ENCODE results near the gene SND1. TPM values are rescaled to one million over a fixed set of nuclear protein-coding genes. Genes with fewer than 3 reads are reported as not detected.

Gene SND1
- total RNA-seq, 3 donors from 2014 or later = 83.5 to 131 (median 120) TPM

DNA sequence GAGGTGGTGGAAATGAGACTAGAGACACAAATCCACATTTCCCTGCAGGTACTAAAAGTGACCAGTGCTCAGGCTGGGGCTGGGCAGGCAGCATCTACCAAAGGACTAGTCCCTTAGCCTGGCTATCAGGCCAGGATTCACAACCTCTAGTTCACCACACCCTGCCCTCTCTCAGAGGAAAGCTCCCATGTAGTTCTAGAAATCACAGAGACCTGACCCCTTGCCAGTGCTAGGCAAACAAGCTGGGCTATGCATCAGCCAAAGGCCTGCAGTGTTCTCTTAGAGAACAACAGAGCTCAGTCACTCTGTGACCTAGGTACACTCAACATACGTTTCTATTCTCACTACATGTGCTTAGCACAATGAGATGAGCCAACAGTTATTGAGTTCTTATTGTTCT is 405.9 kb downstream of the SND1 start:
- Histone ChIP-seq H3K36me3 (no peaks in the 10 kb centered on the region), H3K4me1 (no peaks in the 10 kb centered on the region), H3K27me3 (no peaks in the 10 kb centered on the region), H3K27ac (no peak overlapping the region), H3K9me3 (no peaks in the 10 kb centered on the region), H3K4me3 (no peak overlapping the region)
- no peak for DNase-seq (ENCODE audit: low spot score in 2 of 2)
- intact Hi-C loops (cut with DNase I; ENCODE audit: low total_unique reads) = no loop called here
- no peak for TF ChIP-seq POLR2A (IDR thresholded peaks at IDR 0.05)

DNA sequence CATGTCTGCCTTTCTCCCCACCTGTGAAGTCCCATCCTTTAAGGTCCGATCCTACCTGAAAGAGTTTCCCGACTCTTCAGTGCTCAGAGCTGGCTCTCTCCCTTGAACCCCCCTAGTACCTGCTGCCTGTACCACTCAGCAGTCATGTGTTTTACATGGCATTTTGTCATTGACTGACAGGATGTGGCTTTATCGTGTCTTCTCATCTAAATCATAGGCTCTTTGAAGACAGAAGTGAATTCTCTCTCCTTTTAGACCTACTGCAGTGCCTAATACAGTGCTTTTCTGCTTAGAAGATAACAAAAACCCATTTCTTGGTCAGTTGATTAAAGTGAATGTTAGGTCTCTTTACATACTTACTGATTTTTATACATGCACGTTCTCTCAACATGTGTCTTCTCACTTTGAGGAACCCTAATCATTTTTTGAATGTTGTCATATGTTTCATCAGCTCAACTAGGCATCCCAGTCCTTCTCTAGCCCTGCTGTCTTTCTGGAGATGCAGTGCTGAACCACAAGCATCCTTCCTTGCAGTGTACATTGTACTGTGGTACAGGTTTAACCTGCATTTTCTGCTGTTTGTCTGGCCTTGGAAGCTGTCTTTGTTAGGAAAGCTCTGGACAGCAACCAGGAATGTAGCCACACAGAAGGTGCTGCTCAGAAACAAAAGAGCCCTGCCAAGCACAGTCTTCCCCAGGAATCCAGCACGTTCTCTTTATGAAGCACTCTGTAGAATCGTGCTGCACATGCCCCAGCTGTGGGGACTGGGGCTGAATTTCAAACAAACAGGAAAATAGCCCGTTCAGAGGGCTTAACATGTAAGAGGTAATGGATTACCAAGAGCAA is 407.4 kb downstream of the SND1 start:
- DNase-seq (ENCODE audit: low spot score in 2 of 2) = no peak
- Histone ChIP-seq H3K9me3 (no peaks in the 10 kb centered on the region), H3K27ac (no peak overlapping the region), H3K4me3 (no peak overlapping the region), H3K27me3 (no peaks in the 10 kb centered on the region), H3K4me1 (no peaks in the 10 kb centered on the region), H3K36me3 (no peaks in the 10 kb centered on the region)
- intact Hi-C loops (cut with DNase I; ENCODE audit: low total_unique reads) = no loop called here
- TF ChIP-seq CTCF (IDR thresholded peaks at IDR 0.05) (no peak), POLR2AphosphoS5 (IDR thresholded peaks at IDR 0.05) (no peak), POLR2A (IDR thresholded peaks at IDR 0.05) (no peak)

- no peaks in the 10 kb centered on the region for H3K9me3 ChIP-seq
- no peak overlapping the region for H3K4me3 ChIP-seq
- intact Hi-C loops (cut with DNase I; ENCODE audit: low total_unique reads) = no loop called here
- H3K4me1 ChIP-seq = no peaks in the 10 kb centered on the region
- DNase-seq (ENCODE audit: low spot score in 2 of 2) = no peak
- no peak overlapping the region for H3K27ac ChIP-seq
- H3K27me3 ChIP-seq = no peaks in the 10 kb centered on the region
- H3K36me3 ChIP-seq = no peaks in the 10 kb centered on the region
- TF ChIP-seq POLR2AphosphoS5 (IDR thresholded peaks at IDR 0.05) = no peak
- no peak for TF ChIP-seq POLR2A (IDR thresholded peaks at IDR 0.05)
- no peak for TF ChIP-seq CTCF (IDR thresholded peaks at IDR 0.05)
Observed at GRCh38 chr7:128060018-128060417, 408.0 kb downstream of the SND1 start.

DNA sequence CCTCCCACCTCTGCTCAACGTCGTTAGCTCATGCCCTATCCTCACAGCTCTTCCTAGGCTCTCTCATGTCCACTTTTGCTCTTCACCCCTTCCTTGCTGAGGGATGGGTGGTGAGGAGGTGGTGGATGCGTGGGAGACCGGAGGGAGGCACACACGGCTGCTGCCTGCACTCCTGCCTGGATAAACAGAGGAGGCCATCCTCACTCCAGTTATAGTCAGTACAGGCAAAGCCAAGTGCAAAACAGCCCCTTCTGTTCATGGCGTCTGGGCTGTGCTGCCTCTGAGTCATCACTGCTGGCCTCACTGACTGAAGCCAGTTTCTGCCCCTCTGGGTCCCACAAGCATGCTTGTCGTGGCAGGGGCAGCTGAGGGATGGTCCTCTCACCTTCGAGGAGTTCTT is 411.1 kb downstream of the SND1 start:
- no peak overlapping the region for H3K4me3 ChIP-seq
- no peak overlapping the region for H3K27ac ChIP-seq
- no peaks in the 10 kb centered on the region for H3K4me1 ChIP-seq
- H3K27me3 ChIP-seq = no peaks in the 10 kb centered on the region
- TF ChIP-seq POLR2AphosphoS5 (IDR thresholded peaks at IDR 0.05) (no peak), CTCF (IDR thresholded peaks at IDR 0.05) (no peak), POLR2A (IDR thresholded peaks at IDR 0.05) (no peak)
- H3K9me3 ChIP-seq = no peaks in the 10 kb centered on the region
- intact Hi-C loops (cut with DNase I; ENCODE audit: low total_unique reads) = no loop called here
- no peak for DNase-seq (ENCODE audit: low spot score in 2 of 2)
- no peaks in the 10 kb centered on the region for H3K36me3 ChIP-seq

DNA sequence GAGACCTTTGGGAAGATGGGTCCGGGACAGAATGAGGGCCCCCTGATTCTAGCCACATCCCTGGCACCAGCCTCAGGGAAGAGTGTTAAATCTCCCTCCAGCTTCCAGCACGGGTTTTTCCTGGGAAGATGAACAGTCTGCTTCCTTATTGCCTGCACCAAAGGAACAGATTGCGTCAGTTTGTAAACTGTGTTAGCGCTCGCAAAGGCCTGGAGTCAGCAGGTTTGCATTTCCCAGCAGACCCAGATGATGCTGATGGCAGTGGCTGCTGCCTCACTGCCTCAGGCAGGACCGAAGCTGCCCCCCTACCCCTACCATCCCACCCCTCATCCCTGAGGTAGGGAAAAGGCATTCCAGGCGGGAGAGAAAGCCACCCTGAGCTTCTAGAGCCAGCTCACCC is 413.9 kb downstream of the SND1 start:
- Histone ChIP-seq H3K36me3 (no peaks in the 10 kb centered on the region), H3K4me1 (no peaks in the 10 kb centered on the region), H3K27me3 (no peaks in the 10 kb centered on the region), H3K27ac (no peak overlapping the region), H3K4me3 (no peak overlapping the region), H3K9me3 (no peaks in the 10 kb centered on the region)
- intact Hi-C loops (cut with DNase I; ENCODE audit: low total_unique reads) = no loop called here
- TF ChIP-seq POLR2A (IDR thresholded peaks at IDR 0.05) = no peak
- no peak for TF ChIP-seq CTCF (IDR thresholded peaks at IDR 0.05)
- no peak for TF ChIP-seq POLR2AphosphoS5 (IDR thresholded peaks at IDR 0.05)
- no peak for DNase-seq (ENCODE audit: low spot score in 2 of 2)

Measured in breast epithelium (tissue), 4 donors.